ENCODE results near the gene SNX7. TPM values are rescaled to one million over a fixed set of nuclear protein-coding genes. Genes with fewer than 3 reads are reported as not detected.

The SNX7 gene
- total and polyA plus RNA-seq, 2 donors (not counting 3 experiments of a cell fraction or from before 2014, with no cell fraction given), result 22.4 to 37.9 TPM

DNA sequence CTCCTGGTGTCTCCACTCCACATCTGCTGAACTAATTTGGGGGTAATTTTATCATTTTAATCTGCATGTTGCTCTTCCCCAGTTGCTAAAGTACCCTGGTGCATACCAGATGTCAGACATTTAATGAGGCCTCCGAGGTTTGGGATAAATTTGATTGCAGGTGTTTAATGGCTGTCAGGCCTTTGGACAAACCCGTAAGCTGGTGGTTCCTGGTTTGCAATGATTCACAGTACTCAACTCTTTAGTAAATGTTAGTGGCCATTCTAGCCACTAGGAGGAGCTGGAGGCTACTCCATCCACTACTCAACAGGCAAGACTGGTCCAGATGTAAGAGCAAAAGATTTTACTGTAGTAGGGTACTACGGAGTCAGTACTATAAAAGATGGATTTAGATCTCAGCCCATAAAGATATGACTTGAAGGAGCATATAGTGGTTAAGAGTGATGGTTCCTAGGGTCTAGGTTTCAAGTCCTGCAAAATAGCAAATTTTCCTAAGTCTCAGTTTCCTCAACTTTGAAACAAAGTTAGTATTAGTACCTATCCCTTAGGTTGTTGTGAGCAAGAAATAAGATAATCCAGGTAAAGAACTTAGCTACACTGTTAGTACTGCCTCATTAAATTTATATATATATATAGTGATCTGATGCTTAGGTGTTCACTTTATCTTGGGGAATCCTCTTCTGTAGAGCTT lies 132.8 kb downstream of the SNX7 start:
- ChIA-PET POLR2A (no interaction called here), CTCF (interaction anchor here (0.6 to 3.7 kb wide), 48 partner anchors 9 to 972 kb away, joined by 3 to 36 read pairs (median 4); partner anchors contain the start of genes FRRS1 and PLPPR5)
- no TSS peak for BruUV-seq (replicated peaks)
- H3K79me2 ChIP-seq (ENCODE audit: control insufficient read depth, insufficient read depth, low read length), result no peaks in the 10 kb centered on the region
- H3K4me1 ChIP-seq (ENCODE audit: control insufficient read depth, extremely low read depth, insufficient read depth, low read length), result no peaks in the 10 kb centered on the region
- H4K20me1 ChIP-seq (replicated peaks; ENCODE audit: control insufficient read depth, extremely low read depth, insufficient read depth, low read length), result no peaks in the 10 kb centered on the region
- no peaks in the 10 kb centered on the region for H3K36me3 ChIP-seq (ENCODE audit: control insufficient read depth in 2 of 2, extremely low read depth in 1 of 2, insufficient read depth in 2 of 2, low read length in 2 of 2)
- H3K4me2 ChIP-seq (ENCODE audit: insufficient read depth, low read length), result no peak overlapping the region
- no peak overlapping the region for H3K27ac ChIP-seq (ENCODE audit: insufficient read depth, low read depth, low read length)
- dilution Hi-C loops (cut with MboI; ENCODE audit: extremely low pct_ligation_motif_present, low sequenced_read_pairs), result no loop called here
- no peak overlapping the region for H3K4me3 ChIP-seq (replicated peaks in 1 of 3; ENCODE audit: insufficient read depth in 1 of 3, low read depth in 1 of 3, low read length in 3 of 3)
- FAIRE-seq (peak; percentile 44), DNase-seq (ENCODE audit: low read depth, low spot score) (peak; percentile 80)
- intact Hi-C loops (cut with micrococcal nuclease), result loop anchor here (1.0 kb wide), 5 partner anchors 211 to 943 kb away; no protein-coding TSS in a partner anchor
- H3K9ac ChIP-seq (replicated peaks; ENCODE audit: extremely low read depth, insufficient read depth, low read length), result no peak overlapping the region
- no peaks in the 10 kb centered on the region for H3K9me3 ChIP-seq (replicated peaks; ENCODE audit: control insufficient read depth, insufficient read depth, low read length)
- no peak overlapping the region for H2AFZ ChIP-seq (ENCODE audit: low read depth, low read length)
- TF ChIP-seq, protein P1, sequence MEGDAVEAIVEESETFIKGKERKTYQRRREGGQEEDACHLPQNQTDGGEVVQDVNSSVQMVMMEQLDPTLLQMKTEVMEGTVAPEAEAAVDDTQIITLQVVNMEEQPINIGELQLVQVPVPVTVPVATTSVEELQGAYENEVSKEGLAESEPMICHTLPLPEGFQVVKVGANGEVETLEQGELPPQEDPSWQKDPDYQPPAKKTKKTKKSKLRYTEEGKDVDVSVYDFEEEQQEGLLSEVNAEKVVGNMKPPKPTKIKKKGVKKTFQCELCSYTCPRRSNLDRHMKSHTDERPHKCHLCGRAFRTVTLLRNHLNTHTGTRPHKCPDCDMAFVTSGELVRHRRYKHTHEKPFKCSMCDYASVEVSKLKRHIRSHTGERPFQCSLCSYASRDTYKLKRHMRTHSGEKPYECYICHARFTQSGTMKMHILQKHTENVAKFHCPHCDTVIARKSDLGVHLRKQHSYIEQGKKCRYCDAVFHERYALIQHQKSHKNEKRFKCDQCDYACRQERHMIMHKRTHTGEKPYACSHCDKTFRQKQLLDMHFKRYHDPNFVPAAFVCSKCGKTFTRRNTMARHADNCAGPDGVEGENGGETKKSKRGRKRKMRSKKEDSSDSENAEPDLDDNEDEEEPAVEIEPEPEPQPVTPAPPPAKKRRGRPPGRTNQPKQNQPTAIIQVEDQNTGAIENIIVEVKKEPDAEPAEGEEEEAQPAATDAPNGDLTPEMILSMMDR (IDR thresholded peaks at IDR 0.05; ENCODE audit: extremely low read depth in 1 of 2, insufficient read depth in 1 of 2, low read depth in 1 of 2, low read length in 2 of 2), result peak; percentile 62 to 69
- no peak for TF ChIP-seq EZH2 (IDR thresholded peaks at IDR 0.05; ENCODE audit: borderline replicate concordance, low read depth, low read length, severe bottlenecking)
- H3K27me3 ChIP-seq (ENCODE audit: control insufficient read depth in 2 of 2, insufficient read depth in 2 of 2, low read length in 2 of 2), result peaks cover 13 to 18% of the 10 kb centered on the region in 2 experiments
- no peaks in the 10 kb centered on the region for H3K9me1 ChIP-seq (replicated peaks; ENCODE audit: control insufficient read depth, extremely low read depth, insufficient read depth, low read length)

- Histone ChIP-seq H3K9ac (replicated peaks; ENCODE audit: extremely low read depth, insufficient read depth, low read length) (no peak overlapping the region), H4K20me1 (replicated peaks; ENCODE audit: control insufficient read depth, extremely low read depth, insufficient read depth, low read length) (no peaks in the 10 kb centered on the region), H3K79me2 (ENCODE audit: control insufficient read depth, insufficient read depth, low read length) (no peaks in the 10 kb centered on the region), H3K36me3 (ENCODE audit: control insufficient read depth in 2 of 2, extremely low read depth in 1 of 2, insufficient read depth in 2 of 2, low read length in 2 of 2) (no peaks in the 10 kb centered on the region), H3K9me3 (replicated peaks; ENCODE audit: control insufficient read depth, insufficient read depth, low read length) (no peaks in the 10 kb centered on the region), H3K4me3 (replicated peaks in 1 of 3; ENCODE audit: insufficient read depth in 1 of 3, low read depth in 1 of 3, low read length in 3 of 3) (no peak overlapping the region), H3K4me1 (ENCODE audit: control insufficient read depth, extremely low read depth, insufficient read depth, low read length) (no peaks in the 10 kb centered on the region), H3K27me3 (ENCODE audit: control insufficient read depth in 2 of 2, insufficient read depth in 2 of 2, low read length in 2 of 2) (peaks cover 13 to 18% of the 10 kb centered on the region in 2 experiments), H3K27ac (ENCODE audit: insufficient read depth, low read depth, low read length) (no peak overlapping the region), H2AFZ (ENCODE audit: low read depth, low read length) (no peak overlapping the region), H3K9me1 (replicated peaks; ENCODE audit: control insufficient read depth, extremely low read depth, insufficient read depth, low read length) (no peaks in the 10 kb centered on the region), H3K4me2 (ENCODE audit: insufficient read depth, low read length) (no peak overlapping the region)
- POLR2A ChIA-PET, result no interaction called here
- BruUV-seq (replicated peaks), result no TSS peak
- FAIRE-seq (no peak), DNase-seq (ENCODE audit: low read depth, low spot score) (no peak)
- TF ChIP-seq MYC (IDR thresholded peaks at IDR 0.05; ENCODE audit: low read depth, low read length) (no peak), GATA2 (IDR thresholded peaks at IDR 0.05; ENCODE audit: insufficient read depth, insufficient read length, low read depth, low read length) (no peak), POLR2A (IDR thresholded peaks at IDR 0.05; ENCODE audit: low read depth, low read length) (no peak), POLR2AphosphoS5 (IDR thresholded peaks at IDR 0.05; ENCODE audit: insufficient read depth, low read depth, low read length) (no peak), JUN (IDR thresholded peaks at IDR 0.05; ENCODE audit: borderline replicate concordance, insufficient read depth, insufficient read length, low read depth) (no peak), FOS (IDR thresholded peaks at IDR 0.05; ENCODE audit: borderline replicate concordance, insufficient read depth, low read length) (no peak), EZH2 (IDR thresholded peaks at IDR 0.05; ENCODE audit: borderline replicate concordance, low read depth, low read length, severe bottlenecking) (no peak)
- TF ChIP-seq, protein P1 (IDR thresholded peaks at IDR 0.05; ENCODE audit: extremely low read depth in 1 of 2, insufficient read depth in 1 of 2, low read depth in 1 of 2, low read length in 2 of 2), result no peak
- TF ChIP-seq, protein P2, sequence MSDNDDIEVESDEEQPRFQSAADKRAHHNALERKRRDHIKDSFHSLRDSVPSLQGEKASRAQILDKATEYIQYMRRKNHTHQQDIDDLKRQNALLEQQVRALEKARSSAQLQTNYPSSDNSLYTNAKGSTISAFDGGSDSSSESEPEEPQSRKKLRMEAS (IDR thresholded peaks at IDR 0.05; ENCODE audit: insufficient read depth, insufficient read length), result no peak
- CTCF ChIA-PET, result interaction anchor here (1.1 to 3.1 kb wide), 3 partner anchors 144 to 685 kb away, joined by 3 to 14 read pairs (median 4); no protein-coding TSS in a partner anchor
- intact Hi-C loops (cut with micrococcal nuclease) (no loop called here), dilution Hi-C loops (cut with MboI; ENCODE audit: extremely low pct_ligation_motif_present, low sequenced_read_pairs) (no loop called here)
These were observed 134.5 kb downstream of the SNX7 start for GRCh38 chr1:98796049-98796448.
